OCI-LY3 (cell line): ENCODE measurements around the gene RNU5D-1.

Experiments
- CTCF ChIP-seq: fragments of 200-600, 300-600 bp; sonication (generic); IDR thresholded peaks from 2 replicates; pipeline ENCODE4 v1.5.1; 2014; ENCODE audit warnings: antibody characterized with exemption, low read length, low read depth
- EZH2phosphoT487 ChIP-seq: fragments of 200-600 bp; shearing (Covaris generic); IDR thresholded peaks from 2 replicates; pipeline ENCODE4 v1.6.1; 2018; ENCODE audit warnings: antibody characterized with exemption, mixed run types, low read depth

GRCh38 chr1:44694863-44695478, 36.0 kb downstream of the RNU5D-1 start:
- TF ChIP-seq CTCF = no peak
- no peak for TF ChIP-seq EZH2phosphoT487
